Measurements from ENCODE around the gene CD1D.

Gene CD1D

GRCh38 chr1:158185770-158186169 is 5.1 kb downstream of the CD1D start:
- no peak for TF ChIP-seq CTCF (conservative IDR thresholded peaks at IDR 0.05; ENCODE audit: low read depth, low read length)
- peak; percentile 66 for DNase-seq (ENCODE audit: low read depth)
- no peak overlapping the region for H3K4me3 ChIP-seq (ENCODE audit: low read depth, low read length)

DNA sequence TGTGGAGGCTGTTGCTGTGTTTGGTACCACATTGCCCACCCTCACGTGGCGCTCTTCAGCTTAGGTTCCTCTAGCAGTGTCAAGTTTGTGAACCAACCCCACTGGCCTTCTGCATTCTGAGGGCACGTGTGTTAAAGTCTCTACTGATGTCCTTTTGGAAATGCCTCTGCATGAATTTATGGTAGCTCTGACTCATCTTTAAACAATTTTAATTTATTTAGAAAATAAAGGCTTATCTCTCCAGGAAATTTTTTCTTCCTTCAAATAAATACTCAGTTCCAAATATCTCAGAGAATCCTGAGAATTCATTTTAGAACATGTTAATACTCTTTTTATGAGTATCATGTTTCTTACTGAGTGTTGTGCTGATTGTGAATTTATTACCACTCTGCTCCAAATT is 5.5 kb downstream of the CD1D start:
- no peak for TF ChIP-seq CTCF (conservative IDR thresholded peaks at IDR 0.05; ENCODE audit: low read depth, low read length)
- peak; percentile 36 for DNase-seq (ENCODE audit: low read depth)
- H3K4me3 ChIP-seq (ENCODE audit: low read depth, low read length): no peak overlapping the region

DNA sequence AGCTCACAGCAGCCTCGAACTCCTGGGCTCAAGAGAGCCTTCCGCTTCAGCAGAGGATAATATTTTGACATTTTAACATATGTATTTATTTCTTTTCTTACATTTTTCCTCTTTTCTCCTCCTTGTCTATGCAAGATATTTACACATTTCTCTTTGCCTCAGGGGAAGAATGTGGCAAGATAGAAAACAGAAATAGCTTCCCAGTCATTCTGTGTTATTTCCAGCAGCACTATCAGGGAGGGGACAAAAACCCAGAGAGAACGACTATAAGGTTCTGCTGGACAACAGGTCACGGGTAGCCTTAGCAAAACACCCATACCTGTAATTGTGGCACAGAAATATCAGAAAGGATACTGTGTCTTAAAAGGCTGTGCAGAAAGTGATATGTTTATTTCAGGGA is 7.9 kb downstream of the CD1D start:
- H3K4me3 ChIP-seq (ENCODE audit: low read depth, low read length): no peak overlapping the region
- no peak for DNase-seq (ENCODE audit: low read depth)
- no peak for TF ChIP-seq CTCF (conservative IDR thresholded peaks at IDR 0.05; ENCODE audit: low read depth, low read length)

DNA sequence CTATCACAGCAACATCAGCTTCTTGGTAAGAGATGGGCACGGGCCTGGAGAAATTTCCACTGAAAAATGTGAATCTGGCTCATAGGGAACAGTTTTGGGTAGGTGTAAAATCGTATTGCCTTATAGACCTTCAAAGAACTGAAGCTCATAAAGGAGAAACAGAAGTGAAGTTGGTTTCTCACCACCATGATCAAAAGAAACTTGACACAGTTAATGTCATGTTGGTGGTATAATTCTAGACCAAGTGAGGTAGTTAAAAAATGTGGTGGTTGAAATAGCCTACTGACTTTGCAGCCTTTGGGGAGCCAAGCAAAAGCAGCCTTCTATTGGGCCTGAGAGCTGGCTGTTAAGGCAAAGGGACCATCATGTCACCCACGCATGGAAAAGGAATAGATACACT is 8.9 kb downstream of the CD1D start:
- no peak for DNase-seq (ENCODE audit: low read depth)

GRCh38 chr1:158191299-158191698 is 10.6 kb downstream of the CD1D start:
- no peak overlapping the region for H3K4me3 ChIP-seq (ENCODE audit: low read depth, low read length)
- TF ChIP-seq CTCF (conservative IDR thresholded peaks at IDR 0.05; ENCODE audit: low read depth, low read length): no peak
- no peak for DNase-seq (ENCODE audit: low read depth)

More for the DNA sequence above, 8.9 kb downstream of the CD1D start:
- no peak for TF ChIP-seq CTCF (conservative IDR thresholded peaks at IDR 0.05; ENCODE audit: low read depth, low read length)
- no peak overlapping the region for H3K4me3 ChIP-seq (ENCODE audit: low read depth, low read length)

- no peak for TF ChIP-seq CTCF (conservative IDR thresholded peaks at IDR 0.05; ENCODE audit: low read depth, low read length)
- DNase-seq (ENCODE audit: low read depth): no peak
- H3K4me3 ChIP-seq (ENCODE audit: low read depth, low read length): no peak overlapping the region
Measured at GRCh38 chr1:158196461-158196860, 15.8 kb downstream of the CD1D start.

GRCh38 chr1:158199849-158200248 is 19.2 kb downstream of the CD1D start:
- DNase-seq (ENCODE audit: low read depth): peak; percentile 74
- H3K4me3 ChIP-seq (ENCODE audit: low read depth, low read length): no peak overlapping the region
- TF ChIP-seq CTCF (conservative IDR thresholded peaks at IDR 0.05; ENCODE audit: low read depth, low read length): no peak
